SW480 (cell line): Measurements from ENCODE around the gene ABCC1.
A peak's percentile ranks its signal among the peaks of the same experiment; 100 is the strongest.
"Not testable (repeated sequence)": the region's sequence is repeated elsewhere in the genome, so short reads cannot be mapped to it uniquely, and the experiment has no call there.

ENCODE experiments used
- DNase-seq: peaks from one replicate; pipeline ENCODE4 v3.0.0-alpha.2; 2016; ENCODE audit warnings: low spot score

The ABCC1 gene

DNA sequence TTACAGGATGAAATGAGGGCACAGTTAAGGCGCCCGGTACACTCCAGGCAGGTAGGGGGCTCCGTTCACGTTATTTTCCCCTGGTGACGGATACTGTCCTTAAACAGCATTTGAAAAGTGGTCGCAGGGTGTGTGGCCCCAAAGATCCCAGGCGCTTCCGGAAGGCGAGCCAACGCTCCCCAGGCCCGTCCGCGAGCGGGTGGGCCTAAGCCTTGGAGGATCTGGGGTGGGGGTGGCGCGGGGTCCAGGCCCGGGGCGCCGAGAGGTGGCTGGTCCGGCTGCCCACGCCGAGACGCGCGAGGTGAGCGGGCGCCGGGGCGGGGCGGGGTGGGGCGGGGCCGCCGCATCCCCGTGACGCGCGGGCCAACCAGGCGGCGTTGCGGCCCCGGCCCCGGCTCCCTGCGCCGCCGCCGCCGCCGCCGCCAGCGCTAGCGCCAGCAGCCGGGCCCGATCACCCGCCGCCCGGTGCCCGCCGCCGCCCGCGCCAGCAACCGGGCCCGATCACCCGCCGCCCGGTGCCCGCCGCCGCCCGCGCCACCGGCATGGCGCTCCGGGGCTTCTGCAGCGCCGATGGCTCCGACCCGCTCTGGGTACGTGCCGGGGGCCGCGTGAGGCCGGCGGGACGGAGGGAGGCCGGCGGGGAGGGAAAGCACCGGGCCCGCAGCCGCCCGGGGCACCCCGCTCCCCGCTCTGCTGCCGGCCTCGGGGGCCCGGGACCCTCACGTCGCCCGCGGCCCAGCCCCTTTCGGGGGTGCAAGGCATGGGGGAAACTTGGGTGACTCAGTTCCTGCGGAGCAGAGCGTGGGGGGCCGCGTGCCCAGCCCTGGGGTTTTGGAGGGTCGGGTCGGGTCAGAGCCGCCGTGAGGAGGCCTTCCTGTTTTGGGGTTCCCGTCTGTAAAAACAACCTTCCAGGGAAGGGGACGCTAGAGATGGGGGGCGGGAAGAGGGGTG, at the start of gene ABCC1:
ABCC1 (plus strand) TSS at position 407 of the 951 bp plus-strand sequence; CDS start at position 543, 136 bp downstream.
- peak; percentile 35 for DNase-seq

DNA sequence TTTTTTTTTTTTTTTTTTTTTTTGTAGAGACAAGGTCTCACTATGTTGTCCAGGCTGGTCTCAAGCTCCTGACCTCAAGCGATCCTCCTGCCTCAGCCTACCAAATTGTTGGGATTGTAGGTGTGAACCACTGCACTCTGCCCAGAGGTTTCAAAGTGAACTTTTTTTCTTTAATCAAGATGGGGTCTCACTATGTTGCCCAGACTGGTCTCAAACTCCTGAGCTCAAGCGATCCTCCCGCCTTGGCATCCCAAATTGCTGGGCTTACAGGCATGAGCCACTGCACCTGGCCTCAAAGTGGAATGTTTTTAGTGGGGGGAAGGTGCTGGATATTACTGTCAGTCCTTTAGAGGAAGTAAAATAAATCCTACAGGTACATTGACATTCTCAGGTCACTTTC, 49.1 kb upstream of the ABCC1 start:
- DNase-seq = no peak

- DNase-seq = peak; percentile 53
Observed at GRCh38 chr16:15900901-15901500, 48.4 kb upstream of the ABCC1 start.

DNA sequence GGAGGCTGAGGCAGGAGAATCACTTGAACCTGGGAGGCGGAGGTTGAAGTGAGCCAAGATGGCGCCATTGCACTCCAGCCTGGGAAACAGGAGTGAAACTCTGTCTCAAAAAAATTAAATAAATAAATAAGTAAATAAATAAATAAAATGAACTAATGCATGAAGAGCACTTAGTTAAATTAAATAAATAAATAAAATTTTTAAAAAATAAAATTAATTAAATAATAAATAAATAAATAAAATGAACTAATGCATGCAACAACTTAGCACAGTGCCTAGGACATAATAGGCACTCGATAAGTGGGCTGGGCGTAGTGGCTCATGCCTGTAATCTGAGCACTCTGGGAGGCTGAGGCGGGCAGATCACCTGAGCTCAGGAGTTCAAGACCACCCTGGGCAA, 45.5 kb upstream of the ABCC1 start:
- no peak for DNase-seq

DNA sequence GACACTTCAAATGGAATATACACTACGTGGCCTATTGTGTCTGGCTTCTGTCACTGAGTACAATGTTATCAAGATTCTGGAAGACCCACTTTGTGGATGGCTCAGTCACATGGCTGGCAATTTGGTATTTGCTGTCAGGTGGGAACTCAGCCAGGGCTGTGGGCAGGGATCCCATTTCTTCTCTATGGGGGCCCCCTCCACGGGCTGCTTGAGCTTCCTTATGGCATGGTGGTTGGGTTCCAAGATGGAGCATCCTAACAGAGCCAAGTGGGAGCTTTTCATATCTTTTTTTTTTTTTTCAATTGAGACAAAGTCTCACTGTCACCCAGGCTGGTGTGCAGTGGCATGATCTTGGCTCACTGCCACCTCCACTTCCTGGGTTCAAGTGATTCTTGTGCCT, 43.0 kb upstream of the ABCC1 start:
- no peak for DNase-seq

DNA sequence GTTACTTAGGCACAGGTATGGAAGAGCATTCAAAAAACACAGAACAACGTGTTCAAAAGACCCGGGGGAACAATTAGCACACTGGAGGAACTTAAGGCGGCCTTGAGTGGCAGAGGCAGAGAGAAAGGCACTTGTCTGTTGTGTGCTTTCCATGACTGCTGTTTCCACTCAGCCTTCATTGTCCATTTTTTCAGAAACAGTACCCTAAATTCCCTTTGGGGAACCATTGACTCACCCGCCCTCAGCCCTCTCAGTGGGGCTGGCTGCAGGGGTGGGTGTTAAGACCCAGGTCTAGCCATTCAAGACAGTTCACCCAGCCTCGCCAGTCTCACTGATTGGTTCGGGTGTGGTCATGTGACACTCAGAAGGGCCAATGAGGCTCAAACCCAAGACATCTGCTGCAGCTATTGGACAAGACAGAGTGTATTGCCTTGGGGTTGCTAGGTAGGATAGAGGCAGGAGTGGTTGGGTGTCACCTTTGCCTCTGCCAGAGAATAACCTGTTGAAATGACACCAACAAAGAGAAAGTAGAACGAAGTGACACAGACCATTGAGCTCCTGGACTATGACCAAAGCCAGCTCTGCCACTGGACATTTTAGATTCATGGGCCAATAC, 41.4 kb upstream of the ABCC1 start:
- peak; percentile 84 for DNase-seq

GRCh38 chr16:15911198-15911597, 38.2 kb upstream of the ABCC1 start:
- no peak for DNase-seq

DNA sequence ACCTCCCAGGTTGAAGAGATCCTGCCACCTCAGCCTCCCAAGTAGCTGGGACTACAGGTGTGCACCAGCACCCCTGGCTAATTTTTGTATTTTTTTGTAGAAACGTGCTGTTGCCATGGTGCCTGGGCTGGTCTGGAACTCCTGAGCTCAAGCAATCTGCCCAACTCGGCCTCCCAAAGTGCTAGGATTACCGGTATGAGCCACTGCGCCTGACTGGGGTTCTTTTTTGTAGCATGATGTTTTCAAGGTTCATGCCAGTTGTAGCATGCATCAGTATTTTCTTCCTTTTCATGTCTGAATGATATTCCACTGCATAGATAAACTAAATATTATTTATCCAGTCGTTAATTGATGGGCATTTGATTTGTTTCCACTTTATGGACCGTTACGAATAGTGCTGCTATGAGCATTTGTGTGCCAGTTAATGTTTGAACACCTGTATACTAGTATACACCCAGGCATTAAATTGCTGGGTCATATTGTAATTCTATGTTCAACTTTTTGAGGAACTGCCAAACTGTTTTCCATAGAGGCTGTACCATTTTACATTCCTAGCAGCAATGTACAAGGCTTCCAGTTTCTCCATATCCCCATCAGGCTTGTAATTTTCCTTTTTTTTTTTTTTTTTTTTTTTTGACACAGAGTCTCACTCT, 36.2 kb upstream of the ABCC1 start:
- DNase-seq = no peak

DNA sequence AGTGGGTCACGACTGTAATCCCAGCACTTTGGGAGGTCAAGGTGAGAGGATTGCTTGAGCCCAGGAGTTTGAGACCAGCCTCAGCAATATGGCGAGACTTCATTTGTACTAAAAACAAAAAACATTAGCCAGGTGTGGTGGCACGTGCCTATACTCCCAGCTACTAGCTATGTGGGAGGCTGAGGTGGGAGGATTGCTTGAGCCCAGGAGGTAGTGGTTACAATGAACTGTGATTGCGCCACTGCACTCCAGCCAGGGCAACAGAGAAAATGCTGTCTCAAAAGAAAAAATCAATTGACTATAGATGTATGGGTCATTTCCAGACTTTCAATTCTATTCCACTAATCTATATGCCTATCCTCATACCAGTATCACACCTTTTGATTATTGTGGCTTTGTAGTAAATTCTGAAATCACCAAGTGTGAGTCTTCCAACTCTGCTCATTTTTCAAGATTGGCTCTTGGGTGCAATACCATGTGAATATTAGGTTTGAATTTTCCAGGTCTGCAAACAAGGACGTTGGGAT, 33.8 kb upstream of the ABCC1 start:
- no peak for DNase-seq

DNA sequence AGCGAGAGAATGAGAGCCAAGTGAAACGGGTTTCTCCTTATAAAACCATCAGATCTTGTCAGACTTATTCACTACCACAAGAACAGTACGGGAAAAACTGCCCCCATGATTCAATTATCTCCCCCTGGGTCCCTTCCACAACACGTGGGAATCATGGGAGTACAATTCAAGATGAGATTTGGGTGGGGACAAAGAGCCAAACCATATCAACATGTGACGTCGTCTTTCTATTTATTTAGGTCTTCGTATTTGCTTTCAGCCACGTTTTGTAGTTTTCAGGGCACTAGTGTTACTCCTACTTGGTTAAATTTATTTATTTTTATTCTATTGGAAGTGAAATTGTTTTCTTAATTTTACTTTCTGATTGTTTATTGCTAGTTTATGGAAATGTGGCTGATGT, 33.1 kb upstream of the ABCC1 start:
- no peak for DNase-seq

GRCh38 chr16:15918314-15918713, 31.1 kb upstream of the ABCC1 start:
- not testable (repeated sequence) for DNase-seq

DNA sequence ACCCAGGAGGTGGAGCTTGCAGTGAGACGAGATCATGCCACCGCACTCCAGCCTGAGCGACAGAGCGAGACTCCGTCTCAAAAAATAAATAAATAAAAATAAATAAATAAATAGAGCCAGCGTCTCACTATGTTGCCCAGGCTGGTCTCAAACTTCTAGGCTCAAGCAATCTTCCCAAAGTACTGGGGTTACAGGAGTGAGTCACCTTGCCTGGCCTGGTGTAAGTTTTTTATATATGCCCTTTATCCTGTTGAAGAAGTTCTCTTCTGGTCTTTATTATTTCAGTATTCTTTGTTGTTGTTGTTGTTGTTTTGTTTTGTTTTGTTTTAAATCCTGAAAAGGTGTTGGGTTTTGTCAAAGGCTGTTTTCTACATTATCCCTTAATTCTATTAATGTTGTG, 30.1 kb upstream of the ABCC1 start:
- no peak for DNase-seq

GRCh38 chr16:15924996-15925395, 24.4 kb upstream of the ABCC1 start:
- no peak for DNase-seq

DNA sequence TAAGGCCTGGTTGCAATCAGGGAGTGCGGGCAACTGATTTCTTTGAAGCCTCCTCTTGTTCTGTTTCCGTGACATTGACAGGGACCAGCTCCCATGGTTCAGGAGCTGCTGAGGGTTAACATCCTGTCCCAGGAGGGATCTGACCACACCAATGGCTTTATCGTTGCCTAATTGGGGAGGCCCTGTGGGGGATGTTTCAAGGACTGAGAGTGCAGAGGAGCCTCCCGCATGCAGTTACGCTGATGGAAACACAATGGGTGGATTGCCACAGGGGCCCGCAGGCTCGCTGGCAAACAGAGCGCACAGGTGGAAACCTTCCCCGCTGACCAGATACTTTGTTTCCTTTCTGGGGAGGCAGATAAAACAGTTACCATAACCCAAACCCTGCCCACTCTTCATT, 23.8 kb upstream of the ABCC1 start:
- no peak for DNase-seq

DNA sequence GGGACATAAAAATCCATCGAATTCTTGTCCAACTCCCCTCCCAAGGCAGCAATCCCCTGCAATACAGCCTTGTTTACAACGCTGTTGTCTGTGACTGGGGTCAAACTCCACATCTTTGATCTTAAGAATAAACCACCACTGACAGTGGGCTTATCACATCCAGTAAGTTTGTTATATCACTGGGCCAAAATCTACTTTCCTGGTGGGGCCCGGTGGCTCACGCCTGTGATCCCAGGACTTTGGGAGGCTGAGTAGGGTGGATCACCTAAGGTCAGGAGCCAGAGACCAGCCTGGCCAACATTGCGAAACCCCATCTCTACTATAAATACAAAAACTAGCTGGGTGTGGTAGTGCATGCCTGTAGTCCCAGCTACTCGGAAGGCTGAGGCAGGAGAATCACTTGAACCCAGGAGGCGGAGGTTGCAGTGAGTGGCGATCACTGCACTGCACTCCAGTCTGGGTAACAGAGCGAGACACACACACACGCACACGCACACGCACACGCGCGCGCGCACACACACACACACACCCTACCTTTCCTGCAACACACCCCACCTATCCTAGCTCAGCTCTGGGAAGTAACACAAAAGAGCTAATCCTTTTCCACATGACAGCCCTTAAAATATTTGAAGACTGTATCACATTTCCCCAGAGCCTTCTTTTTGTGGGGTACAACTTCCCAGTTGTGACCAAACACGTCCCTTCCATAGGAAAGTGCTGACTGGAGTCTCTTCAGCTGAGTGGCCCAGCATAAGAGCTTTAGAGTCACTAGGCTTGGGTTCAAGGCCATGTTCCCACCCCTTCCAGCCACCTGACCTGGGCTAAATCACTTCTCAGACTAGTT, 20.9 kb upstream of the ABCC1 start:
- DNase-seq = no peak

DNA sequence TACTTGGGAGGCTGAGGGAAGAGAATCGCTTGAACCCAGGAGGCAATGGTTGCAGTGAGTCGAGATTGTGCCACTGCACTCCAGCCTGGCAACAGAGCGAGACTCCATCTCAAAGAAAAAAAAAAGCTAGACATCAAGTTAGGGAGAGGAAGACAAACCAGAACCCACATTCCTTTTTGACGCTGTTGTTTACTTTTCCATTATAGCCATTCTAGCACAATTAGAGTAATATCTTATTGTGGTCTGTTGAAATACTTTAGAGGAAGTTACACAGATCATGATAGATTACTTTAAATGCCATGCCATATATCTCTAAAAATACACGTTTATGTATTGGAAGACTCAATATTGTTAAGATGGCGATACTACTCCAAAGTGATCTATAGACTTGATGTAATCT, 16.5 kb upstream of the ABCC1 start:
- DNase-seq = no peak

GRCh38 chr16:15933781-15934180, 15.6 kb upstream of the ABCC1 start:
- DNase-seq = no peak

DNA sequence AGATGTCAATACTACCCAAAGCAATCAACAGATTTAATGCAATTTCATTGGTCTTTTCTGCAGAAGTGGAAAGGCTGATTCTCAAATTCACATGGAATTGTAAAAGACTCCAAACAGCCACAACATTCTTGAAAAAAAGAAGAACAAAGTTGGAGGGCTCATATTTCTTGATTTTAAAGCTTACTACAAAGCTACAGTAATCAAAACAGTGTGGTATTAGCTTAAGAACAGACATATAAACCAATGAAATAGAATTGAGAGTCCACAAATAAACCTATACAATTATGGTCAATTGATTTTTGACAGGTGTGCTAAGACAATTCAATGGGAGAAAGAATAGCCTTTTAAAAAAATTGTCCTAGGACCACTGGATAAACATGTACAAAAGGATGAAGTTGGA, 14.4 kb upstream of the ABCC1 start:
- no peak for DNase-seq

GRCh38 chr16:15936809-15937208, 12.6 kb upstream of the ABCC1 start:
- DNase-seq = not testable (repeated sequence)

GRCh38 chr16:15942931-15943690, 6.3 kb upstream of the ABCC1 start:
- no peak for DNase-seq
